Astrocyte of the spinal cord (primary cell): ENCODE measurements around the gene NOS1AP.

ENCODE experiments used
- DNase-seq: peaks from one replicate; pipeline ENCODE4 v3.0.0; 2011; ENCODE audit warnings: low read depth, low spot score
- H3K4me3 ChIP-seq: 2 replicates; pipeline ENCODE4 v1.5.1; 2011; ENCODE audit warnings: low read depth, mild to moderate bottlenecking, low read length, moderate library complexity
- in situ Hi-C: cut with HindIII; loops from 2 replicates; pipeline ENCODE4 v1.10.0; 2017; ENCODE audit warnings: low sequenced_read_pairs
- TF ChIP-seq, protein P1 (sequence below): IDR thresholded peaks from 2 replicates; pipeline ENCODE4 v1.5.1; 2012; ENCODE audit warnings: low read depth, mild to moderate bottlenecking, low read length, inconsistent platforms

Gene NOS1AP

DNA sequence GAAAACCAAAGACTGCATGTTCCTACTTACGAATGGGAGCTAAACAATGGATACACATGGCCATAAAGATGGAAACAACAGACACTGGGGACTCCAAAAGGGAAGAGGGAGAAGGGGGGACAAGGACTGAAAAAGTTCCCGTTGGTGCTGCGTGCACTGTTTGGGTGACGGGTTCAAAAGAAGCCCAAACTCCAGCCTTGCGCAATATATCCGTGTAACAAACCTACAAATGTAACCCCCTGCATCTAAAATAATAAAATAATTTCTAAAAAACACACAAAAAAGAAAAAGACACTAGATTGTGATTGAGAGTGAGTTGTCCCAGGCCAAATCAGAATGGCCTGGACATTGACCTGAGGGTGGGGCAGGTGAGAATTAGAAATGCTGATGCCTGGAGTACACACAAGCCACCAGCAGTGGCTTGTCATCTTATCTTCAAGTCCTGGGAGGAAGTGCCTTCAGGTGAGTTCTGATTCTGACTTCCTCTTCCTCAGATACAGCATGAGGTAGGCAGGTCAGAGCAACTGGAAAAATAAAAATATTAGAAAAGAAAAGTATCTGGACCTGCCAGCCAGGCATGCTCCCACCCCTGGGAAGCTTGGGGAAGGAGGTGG, 252.4 kb downstream of the NOS1AP start:
- DNase-seq, result no peak
- TF ChIP-seq, protein P1, sequence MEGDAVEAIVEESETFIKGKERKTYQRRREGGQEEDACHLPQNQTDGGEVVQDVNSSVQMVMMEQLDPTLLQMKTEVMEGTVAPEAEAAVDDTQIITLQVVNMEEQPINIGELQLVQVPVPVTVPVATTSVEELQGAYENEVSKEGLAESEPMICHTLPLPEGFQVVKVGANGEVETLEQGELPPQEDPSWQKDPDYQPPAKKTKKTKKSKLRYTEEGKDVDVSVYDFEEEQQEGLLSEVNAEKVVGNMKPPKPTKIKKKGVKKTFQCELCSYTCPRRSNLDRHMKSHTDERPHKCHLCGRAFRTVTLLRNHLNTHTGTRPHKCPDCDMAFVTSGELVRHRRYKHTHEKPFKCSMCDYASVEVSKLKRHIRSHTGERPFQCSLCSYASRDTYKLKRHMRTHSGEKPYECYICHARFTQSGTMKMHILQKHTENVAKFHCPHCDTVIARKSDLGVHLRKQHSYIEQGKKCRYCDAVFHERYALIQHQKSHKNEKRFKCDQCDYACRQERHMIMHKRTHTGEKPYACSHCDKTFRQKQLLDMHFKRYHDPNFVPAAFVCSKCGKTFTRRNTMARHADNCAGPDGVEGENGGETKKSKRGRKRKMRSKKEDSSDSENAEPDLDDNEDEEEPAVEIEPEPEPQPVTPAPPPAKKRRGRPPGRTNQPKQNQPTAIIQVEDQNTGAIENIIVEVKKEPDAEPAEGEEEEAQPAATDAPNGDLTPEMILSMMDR, result no peak
- in situ Hi-C loops, result no loop called here
- H3K4me3 ChIP-seq, result no peak overlapping the region

DNA sequence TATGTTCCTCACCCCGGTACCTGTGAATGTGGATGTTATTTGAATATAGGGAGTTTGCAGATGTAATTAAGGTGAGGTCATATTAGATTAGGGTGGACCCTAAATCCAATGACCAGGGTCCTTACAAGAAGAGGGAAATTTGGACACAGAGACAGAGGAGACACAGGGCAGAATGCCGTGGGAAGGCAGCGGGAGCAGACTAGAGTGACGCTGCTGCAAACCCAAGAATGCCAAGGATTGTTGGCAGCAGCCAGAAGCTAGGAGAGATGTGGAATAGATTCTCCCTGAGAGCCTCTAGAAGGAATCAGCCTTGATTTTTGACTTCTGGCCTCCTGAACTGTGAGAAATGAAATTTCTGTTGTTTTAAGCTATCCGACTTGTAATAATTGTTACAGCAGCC, 253.5 kb downstream of the NOS1AP start:
- H3K4me3 ChIP-seq, result no peak overlapping the region
- TF ChIP-seq, protein P1, result no peak
- no peak for DNase-seq
- in situ Hi-C loops, result no loop called here

DNA sequence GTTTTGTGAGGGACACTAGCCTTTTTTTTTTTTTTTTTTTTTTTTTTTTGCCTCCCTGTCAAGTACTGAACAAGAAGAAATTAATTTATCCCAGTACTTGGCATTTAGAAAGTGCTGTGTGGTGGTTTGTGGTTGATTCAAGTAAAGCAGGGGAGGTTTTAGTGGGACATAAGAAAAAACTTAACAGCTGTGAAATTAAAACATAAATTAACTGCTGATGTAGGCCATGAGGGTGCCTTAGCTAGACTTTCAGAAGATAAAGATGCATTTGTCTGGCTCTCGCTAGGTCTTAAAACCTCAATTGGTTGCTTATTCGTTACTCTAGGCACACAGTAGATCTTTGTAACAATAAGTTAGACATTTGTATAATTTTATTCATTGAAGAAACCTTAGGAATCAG, 254.9 kb downstream of the NOS1AP start:
- no peak for DNase-seq
- TF ChIP-seq, protein P1, result no peak
- in situ Hi-C loops, result no loop called here

DNA sequence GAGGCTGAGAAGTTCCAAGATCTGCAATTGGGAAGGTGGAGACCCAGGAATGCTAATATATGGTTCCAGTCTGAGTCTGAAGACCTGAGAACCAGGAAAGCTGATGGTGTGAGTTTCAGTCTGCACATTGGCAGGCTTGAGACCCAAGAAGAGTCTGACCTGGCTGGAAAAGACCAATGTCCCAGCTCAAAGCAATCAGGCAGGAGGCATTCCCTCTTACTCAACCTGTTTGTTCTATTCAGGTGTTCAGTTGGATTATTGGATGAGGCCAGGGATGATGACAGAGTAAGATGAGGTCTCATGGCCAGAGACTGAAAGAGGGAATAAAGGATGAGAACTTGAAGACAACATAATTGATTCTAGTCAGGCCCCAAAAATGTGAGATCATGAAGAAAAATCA, 257.1 kb downstream of the NOS1AP start:
- no peak for DNase-seq
- H3K4me3 ChIP-seq, result no peak overlapping the region
- in situ Hi-C loops, result no loop called here
- TF ChIP-seq, protein P1, result no peak

More for the DNA sequence above, 254.9 kb downstream of the NOS1AP start:
- H3K4me3 ChIP-seq, result no peak overlapping the region

- TF ChIP-seq, protein P1, result no peak
- H3K4me3 ChIP-seq, result no peak overlapping the region
- in situ Hi-C loops, result no loop called here
- DNase-seq, result no peak
Measured at GRCh38 chr1:162327144-162327787, 257.8 kb downstream of the NOS1AP start.

- no peak overlapping the region for H3K4me3 ChIP-seq
- in situ Hi-C loops, result no loop called here
- TF ChIP-seq, protein P1, result no peak
Measured at GRCh38 chr1:162327788-162328165, 258.3 kb downstream of the NOS1AP start.

More at GRCh38 chr1:162327788-162328165, 258.3 kb downstream of the NOS1AP start:
- DNase-seq, result no peak
